ENCODE results near the gene FCER1G. TPM values are rescaled to one million over a fixed set of nuclear protein-coding genes. Genes with fewer than 3 reads are reported as not detected.

The FCER1G gene
- 4.3 TPM for total RNA-seq (ENCODE audit: unreplicated experiment)
- long read RNA-seq, partial matches to known transcripts: 0 of 2 reads
- long read RNA-seq, other reads (novel, unspliced or antisense): 0 of 2 reads

- TF ChIP-seq CTCF (IDR thresholded peaks at IDR 0.05; ENCODE audit: unreplicated experiment): no peak
- Mint-ChIP-seq H3K4me1 (ENCODE audit: unreplicated experiment) (peaks cover 28% of the 10 kb centered on the region), H3K27me3 (ENCODE audit: unreplicated experiment) (peaks cover 1% of the 10 kb centered on the region), H3K4me3 (ENCODE audit: unreplicated experiment) (peak within 1 kb of the TSS; percentile 3), H3K9me3 (ENCODE audit: unreplicated experiment) (no peaks in the 10 kb centered on the region), H3K27ac (ENCODE audit: unreplicated experiment) (no peak within 1 kb of the TSS), H3K36me3 (ENCODE audit: low read depth, unreplicated experiment) (peaks cover 39% of the 10 kb centered on the region)
- DNase-seq (ENCODE audit: low spot score): no peak
These were observed at the start of gene FCER1G for GRCh38 chr1:161215076-161215475. Gene FCER1G (plus strand): TSS chr1:161215295. CDS start chr1:161215322, 27 bp downstream.

DNA sequence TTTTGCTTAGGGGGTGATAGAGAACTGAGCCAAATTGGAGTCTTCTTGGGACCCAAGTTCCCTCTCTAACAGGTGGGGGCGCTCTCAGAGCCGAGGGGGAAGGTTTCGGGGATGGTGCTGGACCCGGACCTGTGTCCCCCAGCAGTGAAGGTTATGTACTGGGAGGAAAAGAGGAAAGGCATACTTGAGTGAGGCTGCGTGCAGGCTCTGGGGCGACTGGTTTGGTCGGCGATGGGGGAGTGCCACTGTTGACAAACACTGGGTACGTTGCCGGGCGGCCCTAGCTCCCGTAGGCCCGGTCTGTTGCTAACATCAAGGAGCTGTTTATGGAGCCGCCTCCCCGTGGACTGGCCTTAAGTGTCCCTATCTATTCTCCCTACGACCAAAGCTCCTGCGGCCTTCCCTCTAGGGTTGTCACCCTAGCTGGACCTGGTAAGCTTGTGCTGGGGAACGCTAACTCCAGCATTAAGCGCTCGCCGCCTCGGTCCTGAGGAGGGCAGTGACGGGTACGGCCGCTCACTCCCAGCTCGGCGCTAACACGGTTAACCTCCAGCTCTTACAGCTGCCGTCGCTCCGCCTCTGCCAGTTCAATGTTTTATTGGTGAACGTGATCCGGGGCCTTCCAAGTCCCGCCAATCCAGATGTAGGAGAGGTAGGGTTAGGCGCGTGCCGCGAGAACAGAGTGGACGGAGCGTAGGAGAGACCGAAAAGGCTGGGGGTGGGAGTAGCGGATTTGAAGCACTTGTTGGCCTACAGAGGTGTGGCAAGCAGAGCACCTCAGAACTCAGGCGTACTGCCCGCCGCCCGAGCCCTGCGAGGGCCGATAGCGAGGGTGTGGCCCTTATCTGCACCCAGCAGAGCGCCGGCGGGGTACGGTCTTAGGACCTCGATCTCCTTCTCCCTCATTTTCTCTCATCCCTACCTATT is 49.1 kb upstream of the FCER1G start, which contains the start of gene PPOX:
PPOX (plus strand) TSS at position 685 of the 927 bp plus-strand sequence. CDS start 422 bp downstream, outside the sequence.
- peak; percentile 87 for DNase-seq (ENCODE audit: low spot score)
- peak; percentile 26 for TF ChIP-seq CTCF (IDR thresholded peaks at IDR 0.05; ENCODE audit: unreplicated experiment)
- H3K4me1 Mint-ChIP-seq (ENCODE audit: unreplicated experiment): peaks cover 33% of the 10 kb centered on the region
- peaks cover 11% of the 10 kb centered on the region for H3K27me3 Mint-ChIP-seq (ENCODE audit: unreplicated experiment)
- peak within 1 kb of the TSS; percentile 94 for H3K4me3 Mint-ChIP-seq (ENCODE audit: unreplicated experiment)
- H3K36me3 Mint-ChIP-seq (ENCODE audit: low read depth, unreplicated experiment): peaks cover 30% of the 10 kb centered on the region
- no peaks in the 10 kb centered on the region for H3K9me3 Mint-ChIP-seq (ENCODE audit: unreplicated experiment)
- H3K27ac Mint-ChIP-seq (ENCODE audit: unreplicated experiment): peak within 1 kb of the TSS; percentile 98

- peaks cover 11% of the 10 kb centered on the region for H3K27me3 Mint-ChIP-seq (ENCODE audit: unreplicated experiment)
- H3K9me3 Mint-ChIP-seq (ENCODE audit: unreplicated experiment): no peaks in the 10 kb centered on the region
- H3K36me3 Mint-ChIP-seq (ENCODE audit: low read depth, unreplicated experiment): peaks cover 32% of the 10 kb centered on the region
- H3K4me3 Mint-ChIP-seq (ENCODE audit: unreplicated experiment): peak overlapping the region; percentile 94
- no peak for TF ChIP-seq CTCF (IDR thresholded peaks at IDR 0.05; ENCODE audit: unreplicated experiment)
- peaks cover 26% of the 10 kb centered on the region for H3K4me1 Mint-ChIP-seq (ENCODE audit: unreplicated experiment)
- H3K27ac Mint-ChIP-seq (ENCODE audit: unreplicated experiment): peak overlapping the region; percentile 83
- DNase-seq (ENCODE audit: low spot score): peak; percentile 31
These were observed 48.2 kb upstream of the FCER1G start for GRCh38 chr1:161166669-161167548.

DNA sequence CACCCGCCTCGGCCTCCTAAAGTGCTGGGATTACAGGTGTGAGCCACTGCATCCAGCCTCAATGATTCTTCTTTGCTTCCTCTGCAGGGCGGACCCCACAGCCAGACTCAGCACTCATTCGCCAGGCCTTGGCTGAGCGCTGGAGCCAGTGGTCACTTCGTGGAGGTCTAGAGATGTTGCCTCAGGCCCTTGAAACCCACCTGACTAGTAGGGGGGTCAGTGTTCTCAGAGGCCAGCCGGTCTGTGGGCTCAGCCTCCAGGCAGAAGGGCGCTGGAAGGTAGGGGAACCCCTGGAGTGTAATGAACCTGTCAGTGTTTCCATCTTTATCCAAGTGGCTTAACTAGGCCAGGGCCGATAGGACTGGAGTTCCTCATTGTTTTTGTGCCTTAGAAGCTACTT is 46.2 kb upstream of the FCER1G start:
- H3K27ac Mint-ChIP-seq (ENCODE audit: unreplicated experiment): no peak overlapping the region
- H3K4me3 Mint-ChIP-seq (ENCODE audit: unreplicated experiment): no peak overlapping the region
- H3K36me3 Mint-ChIP-seq (ENCODE audit: low read depth, unreplicated experiment): peaks cover 34% of the 10 kb centered on the region
- no peak for DNase-seq (ENCODE audit: low spot score)
- peaks cover 15% of the 10 kb centered on the region for H3K4me1 Mint-ChIP-seq (ENCODE audit: unreplicated experiment)
- no peaks in the 10 kb centered on the region for H3K9me3 Mint-ChIP-seq (ENCODE audit: unreplicated experiment)
- H3K27me3 Mint-ChIP-seq (ENCODE audit: unreplicated experiment): peaks cover 8% of the 10 kb centered on the region
- no peak for TF ChIP-seq CTCF (IDR thresholded peaks at IDR 0.05; ENCODE audit: unreplicated experiment)
